ENCODE data around the gene ALG2.
"Not testable (repeated sequence)": the region's sequence is repeated elsewhere in the genome, so short reads cannot be mapped to it uniquely, and the experiment has no call there.

Gene ALG2

DNA sequence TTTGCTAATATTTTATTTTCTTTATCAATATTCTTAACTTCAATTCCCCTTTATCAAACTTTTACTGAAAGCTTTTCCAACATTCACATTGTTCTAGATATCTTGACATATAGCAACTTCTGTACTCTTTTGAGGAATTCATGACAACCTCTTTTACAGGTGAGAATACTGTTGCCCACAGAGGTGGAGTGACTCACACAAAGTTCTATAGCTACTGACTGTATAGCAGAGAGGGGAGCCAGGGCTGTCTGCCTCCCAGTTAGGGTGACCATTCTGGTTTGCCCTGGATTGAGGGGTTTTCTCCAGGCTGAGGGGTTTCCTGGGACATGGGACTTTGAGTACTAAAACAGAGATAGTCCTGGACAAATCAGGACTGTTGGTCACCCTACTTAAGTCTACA is 16.6 kb upstream of the ALG2 start:
- TF ChIP-seq, protein P1, sequence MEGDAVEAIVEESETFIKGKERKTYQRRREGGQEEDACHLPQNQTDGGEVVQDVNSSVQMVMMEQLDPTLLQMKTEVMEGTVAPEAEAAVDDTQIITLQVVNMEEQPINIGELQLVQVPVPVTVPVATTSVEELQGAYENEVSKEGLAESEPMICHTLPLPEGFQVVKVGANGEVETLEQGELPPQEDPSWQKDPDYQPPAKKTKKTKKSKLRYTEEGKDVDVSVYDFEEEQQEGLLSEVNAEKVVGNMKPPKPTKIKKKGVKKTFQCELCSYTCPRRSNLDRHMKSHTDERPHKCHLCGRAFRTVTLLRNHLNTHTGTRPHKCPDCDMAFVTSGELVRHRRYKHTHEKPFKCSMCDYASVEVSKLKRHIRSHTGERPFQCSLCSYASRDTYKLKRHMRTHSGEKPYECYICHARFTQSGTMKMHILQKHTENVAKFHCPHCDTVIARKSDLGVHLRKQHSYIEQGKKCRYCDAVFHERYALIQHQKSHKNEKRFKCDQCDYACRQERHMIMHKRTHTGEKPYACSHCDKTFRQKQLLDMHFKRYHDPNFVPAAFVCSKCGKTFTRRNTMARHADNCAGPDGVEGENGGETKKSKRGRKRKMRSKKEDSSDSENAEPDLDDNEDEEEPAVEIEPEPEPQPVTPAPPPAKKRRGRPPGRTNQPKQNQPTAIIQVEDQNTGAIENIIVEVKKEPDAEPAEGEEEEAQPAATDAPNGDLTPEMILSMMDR (IDR thresholded peaks at IDR 0.05; ENCODE audit: borderline replicate concordance, insufficient read depth, low read depth, low read length) = no peak
- no peak overlapping the region for H3K4me3 ChIP-seq (ENCODE audit: low read depth, low read length)

DNA sequence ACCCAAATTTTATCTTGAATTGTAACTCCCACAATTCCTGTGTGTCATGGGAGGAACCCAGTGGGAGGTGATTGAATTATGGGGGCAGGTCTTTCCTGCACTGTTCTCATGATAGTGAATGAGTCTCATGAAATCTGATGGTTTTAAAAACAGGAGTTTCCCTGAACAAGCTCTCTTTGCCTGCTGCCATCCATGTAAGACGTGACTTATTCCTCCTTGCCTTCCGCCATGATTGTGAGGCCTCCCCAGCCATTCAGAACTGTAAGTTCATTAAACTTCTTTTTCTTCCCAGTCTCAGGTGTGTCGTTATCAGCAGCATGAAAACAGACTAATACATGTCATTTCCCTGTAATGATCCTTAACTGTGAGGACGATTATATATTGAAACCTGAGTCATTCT is 16.1 kb upstream of the ALG2 start:
- not testable (repeated sequence) for H3K4me3 ChIP-seq (ENCODE audit: low read depth, low read length)

DNA sequence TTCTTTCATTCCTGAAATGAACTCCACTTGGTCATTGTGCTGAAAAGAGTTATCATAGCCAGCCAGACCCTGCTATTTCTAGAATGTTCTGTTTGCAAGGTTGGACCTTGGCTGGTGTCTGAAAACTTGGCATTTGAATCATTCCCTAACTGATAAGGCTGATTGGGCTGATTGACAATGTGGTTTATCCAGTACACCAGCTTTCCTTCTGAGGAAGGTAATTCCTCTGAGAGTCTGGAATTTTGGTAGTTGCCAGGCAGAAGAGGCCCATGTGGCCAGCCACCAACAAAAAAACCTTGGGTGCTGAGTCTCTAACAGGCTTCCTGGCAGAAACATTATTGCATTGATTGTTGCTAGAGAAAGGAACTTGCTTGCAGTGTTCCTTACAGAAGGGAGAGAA is 15.6 kb upstream of the ALG2 start:
- no peak overlapping the region for H3K4me3 ChIP-seq (ENCODE audit: low read depth, low read length)
- TF ChIP-seq, protein P1 (IDR thresholded peaks at IDR 0.05; ENCODE audit: borderline replicate concordance, insufficient read depth, low read depth, low read length) = no peak

DNA sequence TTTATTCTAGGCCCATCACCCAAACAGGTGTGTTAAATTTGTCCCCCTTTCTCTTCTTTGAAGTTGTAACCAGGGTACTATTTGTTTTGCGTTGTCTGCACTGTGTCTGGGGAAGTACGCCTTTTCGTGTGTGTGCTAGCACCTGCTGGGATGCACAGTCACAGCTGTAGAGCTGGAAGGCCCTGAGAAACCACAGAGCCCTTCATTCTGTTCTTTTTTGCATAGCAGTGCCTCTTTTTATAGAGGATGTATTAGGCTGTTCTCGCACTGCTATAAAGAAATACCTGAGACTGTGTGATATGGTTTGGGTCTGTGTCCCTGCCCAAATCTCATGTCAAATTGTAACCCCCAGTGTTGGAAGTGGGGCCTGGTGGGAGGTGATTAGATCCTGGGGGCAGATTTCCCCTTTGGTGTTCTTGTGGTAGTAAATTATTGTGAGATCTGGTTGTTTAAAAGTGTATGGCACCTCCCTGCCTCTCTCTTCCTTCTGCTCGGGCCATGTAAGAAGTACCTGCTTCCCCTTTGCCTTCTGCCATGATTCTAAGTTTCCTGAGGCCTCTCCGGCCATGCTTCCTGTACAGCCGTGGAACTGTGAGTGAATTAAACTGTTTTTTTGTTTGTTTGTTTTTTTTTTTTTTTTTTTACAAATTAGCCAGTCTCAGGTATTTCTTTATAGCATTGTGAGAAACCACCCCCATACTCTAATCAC is 14.3 kb upstream of the ALG2 start:
- TF ChIP-seq, protein P1 (IDR thresholded peaks at IDR 0.05; ENCODE audit: borderline replicate concordance, insufficient read depth, low read depth, low read length) = no peak
- no peak overlapping the region for H3K4me3 ChIP-seq (ENCODE audit: low read depth, low read length)

DNA sequence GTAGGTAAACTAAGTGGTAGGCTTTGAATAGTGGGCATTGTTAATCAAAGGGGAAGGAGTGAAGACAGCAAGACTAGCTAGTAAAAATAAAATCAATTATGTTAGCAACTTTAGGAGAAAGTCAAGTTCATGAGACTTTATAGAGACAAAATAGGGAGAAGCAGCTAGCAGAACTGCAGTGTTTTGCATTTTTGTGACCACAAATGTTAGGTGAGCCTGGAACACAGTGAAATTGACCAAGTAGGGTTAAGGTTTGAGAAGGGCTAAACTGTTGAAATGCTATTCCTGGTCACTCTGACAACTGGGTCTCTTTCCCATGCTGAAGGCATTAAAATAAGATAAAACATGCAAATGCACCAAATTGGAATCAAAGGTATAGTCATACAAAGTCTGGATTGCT is 13.3 kb upstream of the ALG2 start:
- TF ChIP-seq, protein P1 (IDR thresholded peaks at IDR 0.05; ENCODE audit: borderline replicate concordance, insufficient read depth, low read depth, low read length) = no peak
- H3K4me3 ChIP-seq (ENCODE audit: low read depth, low read length) = no peak overlapping the region

DNA sequence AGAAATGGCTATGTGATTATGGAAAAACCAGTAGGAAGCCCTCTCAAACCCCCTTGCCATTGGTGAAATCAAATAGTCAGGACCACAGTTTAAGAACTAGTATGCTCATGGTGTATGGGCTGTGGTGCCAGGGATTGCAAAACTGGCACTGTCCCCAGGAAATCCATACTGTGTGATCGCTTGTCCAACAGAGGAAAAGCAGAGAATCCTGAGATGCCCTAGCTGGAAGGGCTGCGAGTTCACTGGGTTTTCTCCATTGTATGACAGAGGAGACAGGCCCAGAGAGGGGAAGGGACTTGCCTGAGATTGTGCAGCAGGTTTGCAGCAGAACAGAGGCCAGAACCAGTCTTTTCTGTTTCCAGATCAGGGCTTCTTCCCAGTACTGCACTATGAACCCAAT is 12.9 kb upstream of the ALG2 start:
- TF ChIP-seq, protein P1 (IDR thresholded peaks at IDR 0.05; ENCODE audit: borderline replicate concordance, insufficient read depth, low read depth, low read length) = no peak
- H3K4me3 ChIP-seq (ENCODE audit: low read depth, low read length) = no peak overlapping the region

DNA sequence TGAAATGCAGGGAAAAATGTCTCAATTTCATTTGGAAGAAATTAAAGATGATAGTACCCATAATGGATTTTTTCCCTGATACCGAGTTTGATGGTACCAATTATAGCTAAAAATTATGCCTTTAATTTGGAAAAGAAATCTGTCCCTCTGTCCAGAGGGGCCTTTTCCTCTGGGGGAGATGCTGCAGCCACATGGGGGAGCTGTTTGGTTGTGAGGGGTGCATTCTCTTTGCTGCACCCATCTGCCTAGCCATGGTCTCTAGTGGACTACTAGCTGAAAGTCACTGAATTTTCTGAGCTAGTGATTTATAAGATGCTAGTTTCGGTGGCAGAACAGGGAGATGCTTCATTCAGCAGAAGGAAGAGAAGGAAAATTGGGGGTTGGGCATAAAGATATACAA is 10.0 kb upstream of the ALG2 start:
- TF ChIP-seq, protein P1 (IDR thresholded peaks at IDR 0.05; ENCODE audit: borderline replicate concordance, insufficient read depth, low read depth, low read length) = peak; percentile 79
- no peak overlapping the region for H3K4me3 ChIP-seq (ENCODE audit: low read depth, low read length)
